HepG2 (cell line): ENCODE measurements around the gene LEUTX. TPM values are rescaled to one million over a fixed set of nuclear protein-coding genes. Genes with fewer than 3 reads are reported as not detected.
"Not testable (repeated sequence)": the region's sequence is repeated elsewhere in the genome, so short reads cannot be mapped to it uniquely, and the experiment has no call there.

ENCODE experiments used
- ATAC-seq: fragments of 200-7000 bp; cut with Tn5 transposase; 3 replicates; pipeline ENCODE4 v1.9.1; 2020; ENCODE audit warnings: mild to moderate bottlenecking, moderate library complexity
- BruUV-seq: library from RNA; stranded (reverse); fragments of 400-500 nt; replicated peaks from 2 replicates; lab custom pipeline; 2021; lab: Mats Ljungman, UMichigan
- CTCF ChIA-PET: fragments of 300-600 bp; formaldehyde crosslinking; extraction: SDS; loops from one replicate; lab custom pipeline; 2021; ENCODE audit warnings: low total read pairs, inconsistent platforms, low intra/inter-chr PET ratio; lab: Yijun Ruan, JAX
- POLR2A ChIA-PET: fragments of 350-600 bp; sonication (Branson Sonifier 250); formaldehyde crosslinking; loops from one replicate; lab custom pipeline; 2020; ENCODE audit warnings: antibody characterized with exemption, inconsistent platforms; lab: Yijun Ruan, JAX
- DNase-seq: peaks from one replicate; pipeline ENCODE4 v3.0.0-alpha.2; 2015; ENCODE audit warnings: low spot score
- FAIRE-seq: peaks from 3 replicates; lab custom pipeline; 2011; peaks lifted over from hg19 to GRCh38; lab: Jason Lieb, UNC
- H2AFZ ChIP-seq: one replicate; pipeline ENCODE4 v1.6.1; 2011; ENCODE audit warnings: low read length, inconsistent platforms
- H3K27ac ChIP-seq: fragments of 300-600 bp; 3 replicates; pipeline ENCODE4 v1.8.0; 2011; ENCODE audit warnings: mixed run types, mild to moderate bottlenecking, mixed read lengths, low read length, inconsistent platforms; ENCODE audit not compliant: insufficient read depth; ENCODE audit errors: extremely low read length
- H3K27me3 ChIP-seq, 2 experiments: fragments of 200-600 bp in 1 of 2; 2 replicates in 1 of 2; 3 replicates in 1 of 2; pipeline versions ENCODE4 v1.6.0 to v1.8.0; 2011; ENCODE audit warnings: low read length in 2 of 2, mild to moderate bottlenecking in 2 of 2, moderate library complexity in 2 of 2, inconsistent platforms in 1 of 2; ENCODE audit not compliant: insufficient read depth in 2 of 2, control insufficient read depth in 1 of 2
- H3K36me3 ChIP-seq, 2 experiments: fragments of 200-600 bp in 1 of 2; replicated peaks in 1 of 2; 2 replicates in 1 of 2; 3 replicates in 1 of 2; pipeline versions ENCODE4 v1.5.1 to v1.8.0; 2011; ENCODE audit warnings: low read length in 2 of 2, inconsistent platforms in 1 of 2; ENCODE audit not compliant: insufficient read depth in 2 of 2, control insufficient read depth in 1 of 2
- H3K4me1 ChIP-seq: 2 replicates; pipeline ENCODE4 v1.5.1; 2012; ENCODE audit warnings: low read length, inconsistent platforms; ENCODE audit not compliant: insufficient read depth
- H3K4me2 ChIP-seq: 2 replicates; pipeline ENCODE4 v1.6.0; 2011; ENCODE audit warnings: low read depth, low read length, inconsistent platforms
- H3K4me3 ChIP-seq, 3 experiments: fragments of 200-600 bp in 1 of 3; sonication (generic), shearing (Covaris generic) in 1 of 3; replicated peaks in 1 of 3; 2 replicates each; pipeline ENCODE4 v1.5.1; 2011 to 2016; ENCODE audit warnings: low read length in 3 of 3, inconsistent platforms in 2 of 3, low read depth in 2 of 3, mild to moderate bottlenecking in 2 of 3, control low read depth in 1 of 3, mixed read lengths in 1 of 3; ENCODE audit not compliant: insufficient read depth in 1 of 3
- H3K79me2 ChIP-seq: one replicate; pipeline ENCODE4 v1.6.1; 2011; ENCODE audit warnings: low read length, inconsistent platforms; ENCODE audit not compliant: insufficient read depth
- H3K9ac ChIP-seq: 2 replicates; pipeline ENCODE4 v1.6.0; 2011; ENCODE audit warnings: mild to moderate bottlenecking, low read depth, low read length, inconsistent platforms; ENCODE audit not compliant: insufficient read depth
- H3K9me3 ChIP-seq: 2 replicates; pipeline ENCODE4 v1.5.1; 2012; ENCODE audit warnings: mild to moderate bottlenecking, low read length
- H4K20me1 ChIP-seq: 2 replicates; pipeline ENCODE4 v1.6.0; 2011; ENCODE audit warnings: inconsistent platforms, mild to moderate bottlenecking, low read length, moderate library complexity; ENCODE audit not compliant: insufficient read depth
- CSRNP1 ChIP-seq: sonication (generic); formaldehyde crosslinking; IDR thresholded peaks from 2 replicates; pipeline ENCODE4 v1.8.1; 2023; ENCODE audit warnings: mild to moderate bottlenecking, missing genetic modification reagents
- DNMT3B ChIP-seq: conservative IDR thresholded peaks from 2 replicates; pipeline ENCODE4 v1.6.1; 2016; ENCODE audit warnings: missing biosample characterization, control low read depth
- DRAP1 ChIP-seq: IDR thresholded peaks from 2 replicates; pipeline ENCODE4 v1.6.1; 2016; ENCODE audit warnings: missing genetic modification reagents, missing compliant biosample characterization
- PHF5A ChIP-seq: IDR thresholded peaks from one replicate; pipeline ENCODE4 v1.6.1; 2018; ENCODE audit warnings: low read depth, missing genetic modification reagents; ENCODE audit not compliant: unreplicated experiment
- TFAP4 ChIP-seq: sonication (generic); IDR thresholded peaks from 2 replicates; pipeline ENCODE4 v1.6.1; 2016; ENCODE audit warnings: low read depth, borderline replicate concordance
- ZFP36L2 ChIP-seq: sonication (generic); formaldehyde crosslinking; IDR thresholded peaks from 2 replicates; pipeline ENCODE4 v1.4.0; 2020; ENCODE audit warnings: missing genetic modification reagents
- ZNF879 ChIP-seq: sonication (generic); formaldehyde crosslinking; IDR thresholded peaks from 2 replicates; pipeline ENCODE4 v1.8.1; 2023; ENCODE audit warnings: missing genetic modification reagents
- ZSCAN30 ChIP-seq: sonication (generic); formaldehyde crosslinking; IDR thresholded peaks from 2 replicates; pipeline ENCODE4 v1.5.0; 2020; ENCODE audit warnings: mild to moderate bottlenecking, missing genetic modification reagents
- WGBS: methylation state at CpG from one replicate; pipeline ENCODE4 v1.1.6; 2017; ENCODE audit warnings: low lambda C conversion rate; 5-methylcytosine and 5-hydroxymethylcytosine counted together
- in situ Hi-C: cut with HindIII; loops from 2 replicates; pipeline ENCODE4 v1.10.0; 2017; ENCODE audit warnings: low pct_unique_long_range_greater_than_20kb; ENCODE audit not compliant: extremely low pct_ligation_motif_present
- intact Hi-C: fragments of 100-400 bp; cut with micrococcal nuclease; formaldehyde crosslinking; loops from one replicate; pipeline ENCODE4 v1.10.0; 2022; ENCODE audit not compliant: unreplicated experiment
- polyA plus RNA-seq, 8 experiments: library from polyadenylated mRNA; depleted of rRNA in 3 of 8; stranded (reverse) in 7 of 8; unstranded in 1 of 8; fragments of >200 nt; fragmentation: Illumina TruSeq in 4 of 8; extraction: Trizol in 4 of 8; gene quantifications; 2 replicates each; pipeline versions ENCODE4 v1.2.1 to v1.2.3, GENCODE V29; 2011 to 2016; ENCODE audit warnings: low read depth in 4 of 8, missing spikeins in 1 of 8, mixed read lengths in 1 of 8; ENCODE audit not compliant: insufficient read depth in 1 of 8
- total RNA-seq, 5 experiments: library from RNA; depleted of rRNA; stranded (reverse); fragments of >200 nt; fragmentation: Illumina TruSeq; extraction: Trizol; gene quantifications; 2 replicates each; pipeline ENCODE4 v1.2.3, GENCODE V29; 2016; ENCODE audit warnings: low read depth in 1 of 5
- TF ChIP-seq, protein P1 (sequence below): sonication (generic); formaldehyde crosslinking; IDR thresholded peaks from 2 replicates; pipeline ENCODE4 v1.5.1; 2020; ENCODE audit warnings: mild to moderate bottlenecking, missing genetic modification reagents, borderline replicate concordance
- TF ChIP-seq, protein P2 (sequence below): sonication (generic); formaldehyde crosslinking; IDR thresholded peaks from 2 replicates; pipeline ENCODE4 v1.4.0; 2020; ENCODE audit warnings: missing genetic modification reagents; ENCODE audit errors: not compliant biosample characterization

Gene LEUTX
- total and polyA plus RNA-seq, 2 of the 13 experiments (the other 11 are each of a cell fraction or from before 2014, with no cell fraction given), result not detected

DNA sequence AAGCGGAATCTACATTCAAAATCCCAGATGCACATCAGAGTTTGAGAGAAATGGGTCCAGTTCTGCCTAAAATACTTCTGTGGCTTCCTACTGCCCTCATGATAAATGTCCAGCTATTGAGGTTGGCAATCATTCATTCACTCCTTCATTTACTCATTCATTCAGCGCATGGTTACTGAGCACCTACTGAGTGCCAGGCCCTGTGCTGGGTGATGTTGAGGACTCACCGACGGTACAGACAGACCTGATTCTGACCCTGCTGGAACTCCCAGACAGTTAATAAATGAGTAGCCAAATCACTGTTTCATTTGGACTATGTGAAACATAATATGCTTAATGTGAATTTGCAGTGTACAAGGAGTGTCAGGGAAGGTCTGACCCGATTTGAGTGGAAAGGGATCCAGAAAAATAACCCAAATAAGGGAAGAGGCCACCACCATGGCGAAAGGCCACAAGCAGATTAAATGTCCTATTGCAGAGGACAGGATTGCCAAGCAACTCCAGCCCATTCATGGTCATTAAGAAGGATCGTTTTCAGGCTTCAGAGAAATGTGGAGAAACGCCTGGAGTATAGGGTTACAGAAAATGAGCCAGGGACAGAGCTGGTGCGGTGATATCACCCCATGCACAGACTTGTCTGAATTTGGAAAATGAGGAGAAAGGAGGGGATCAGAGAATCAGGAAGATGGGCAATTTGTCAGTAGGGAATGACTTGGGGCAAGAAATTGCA is 34.8 kb downstream of the LEUTX start (continued):
- TF ChIP-seq DRAP1 (no peak), PHF5A (CRISPR knock-in tag) (no peak), ZFP36L2 (CRISPR knock-in tag) (no peak), ZSCAN30 (CRISPR knock-in tag) (no peak), CSRNP1 (CRISPR knock-in tag) (no peak), DNMT3B (CRISPR knock-in tag) (no peak), ZNF879 (CRISPR knock-in tag) (no peak), TFAP4 (no peak)
- TF ChIP-seq, protein P1, sequence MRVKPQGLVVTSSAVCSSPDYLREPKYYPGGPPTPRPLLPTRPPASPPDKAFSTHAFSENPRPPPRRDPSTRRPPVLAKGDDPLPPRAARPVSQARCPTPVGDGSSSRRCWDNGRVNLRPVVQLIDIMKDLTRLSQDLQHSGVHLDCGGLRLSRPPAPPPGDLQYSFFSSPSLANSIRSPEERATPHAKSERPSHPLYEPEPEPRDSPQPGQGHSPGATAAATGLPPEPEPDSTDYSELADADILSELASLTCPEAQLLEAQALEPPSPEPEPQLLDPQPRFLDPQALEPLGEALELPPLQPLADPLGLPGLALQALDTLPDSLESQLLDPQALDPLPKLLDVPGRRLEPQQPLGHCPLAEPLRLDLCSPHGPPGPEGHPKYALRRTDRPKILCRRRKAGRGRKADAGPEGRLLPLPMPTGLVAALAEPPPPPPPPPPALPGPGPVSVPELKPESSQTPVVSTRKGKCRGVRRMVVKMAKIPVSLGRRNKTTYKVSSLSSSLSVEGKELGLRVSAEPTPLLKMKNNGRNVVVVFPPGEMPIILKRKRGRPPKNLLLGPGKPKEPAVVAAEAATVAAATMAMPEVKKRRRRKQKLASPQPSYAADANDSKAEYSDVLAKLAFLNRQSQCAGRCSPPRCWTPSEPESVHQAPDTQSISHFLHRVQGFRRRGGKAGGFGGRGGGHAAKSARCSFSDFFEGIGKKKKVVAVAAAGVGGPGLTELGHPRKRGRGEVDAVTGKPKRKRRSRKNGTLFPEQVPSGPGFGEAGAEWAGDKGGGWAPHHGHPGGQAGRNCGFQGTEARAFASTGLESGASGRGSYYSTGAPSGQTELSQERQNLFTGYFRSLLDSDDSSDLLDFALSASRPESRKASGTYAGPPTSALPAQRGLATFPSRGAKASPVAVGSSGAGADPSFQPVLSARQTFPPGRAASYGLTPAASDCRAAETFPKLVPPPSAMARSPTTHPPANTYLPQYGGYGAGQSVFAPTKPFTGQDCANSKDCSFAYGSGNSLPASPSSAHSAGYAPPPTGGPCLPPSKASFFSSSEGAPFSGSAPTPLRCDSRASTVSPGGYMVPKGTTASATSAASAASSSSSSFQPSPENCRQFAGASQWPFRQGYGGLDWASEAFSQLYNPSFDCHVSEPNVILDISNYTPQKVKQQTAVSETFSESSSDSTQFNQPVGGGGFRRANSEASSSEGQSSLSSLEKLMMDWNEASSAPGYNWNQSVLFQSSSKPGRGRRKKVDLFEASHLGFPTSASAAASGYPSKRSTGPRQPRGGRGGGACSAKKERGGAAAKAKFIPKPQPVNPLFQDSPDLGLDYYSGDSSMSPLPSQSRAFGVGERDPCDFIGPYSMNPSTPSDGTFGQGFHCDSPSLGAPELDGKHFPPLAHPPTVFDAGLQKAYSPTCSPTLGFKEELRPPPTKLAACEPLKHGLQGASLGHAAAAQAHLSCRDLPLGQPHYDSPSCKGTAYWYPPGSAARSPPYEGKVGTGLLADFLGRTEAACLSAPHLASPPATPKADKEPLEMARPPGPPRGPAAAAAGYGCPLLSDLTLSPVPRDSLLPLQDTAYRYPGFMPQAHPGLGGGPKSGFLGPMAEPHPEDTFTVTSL (CRISPR knock-in tag), result no peak
- TF ChIP-seq, protein P2, sequence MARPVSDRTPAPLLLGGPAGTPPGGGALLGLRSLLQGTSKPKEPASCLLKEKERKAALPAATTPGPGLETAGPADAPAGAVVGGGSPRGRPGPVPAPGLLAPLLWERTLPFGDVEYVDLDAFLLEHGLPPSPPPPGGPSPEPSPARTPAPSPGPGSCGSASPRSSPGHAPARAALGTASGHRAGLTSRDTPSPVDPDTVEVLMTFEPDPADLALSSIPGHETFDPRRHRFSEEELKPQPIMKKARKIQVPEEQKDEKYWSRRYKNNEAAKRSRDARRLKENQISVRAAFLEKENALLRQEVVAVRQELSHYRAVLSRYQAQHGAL (CRISPR knock-in tag), result no peak
- TF ChIP-seq, all 625 proteins: peak for 0

GRCh38 chr19:39814111-39814510 is 35.5 kb downstream of the LEUTX start:
- FAIRE-seq, H4K20me1 ChIP-seq, H3K9ac ChIP-seq, DNase-seq, H3K4me3 ChIP-seq, H3K4me1 ChIP-seq, ATAC-seq, H3K27ac ChIP-seq, H3K4me2 ChIP-seq, H2AFZ ChIP-seq, H3K9me3 ChIP-seq, H3K27me3 ChIP-seq, POLR2A ChIA-PET, H3K36me3 ChIP-seq, in situ Hi-C loops, intact Hi-C loops, CTCF ChIA-PET, H3K79me2 ChIP-seq, BruUV-seq: not testable (repeated sequence)
- 68% methylated on average over 6 of the region's 6 CpGs for WGBS
